OCI-LY3 (cell line): Measurements from ENCODE around the gene KL.

Experiments used
- CTCF ChIP-seq: fragments of 200-600, 300-600 bp; sonication (generic); IDR thresholded peaks from 2 replicates; pipeline ENCODE4 v1.5.1; 2014; ENCODE audit warnings: antibody characterized with exemption, low read length, low read depth
- EZH2phosphoT487 ChIP-seq: fragments of 200-600 bp; shearing (Covaris generic); IDR thresholded peaks from 2 replicates; pipeline ENCODE4 v1.6.1; 2018; ENCODE audit warnings: antibody characterized with exemption, mixed run types, low read depth

GRCh38 chr13:32993145-32993544, 23.1 kb upstream of the KL start:
- TF ChIP-seq CTCF (no peak), EZH2phosphoT487 (no peak)
